GM13977 (cell line): ENCODE data around the gene TNFSF13.

Experiments
- DNase-seq: peaks from one replicate; pipeline ENCODE4 v3.0.0; 2012; ENCODE audit warnings: low spot score
- in situ Hi-C: fragments of 300-500 bp; cut with MboI; formaldehyde crosslinking; loops from one replicate; pipeline ENCODE4 v1.12.0; 2022; ENCODE audit warnings: low sequenced_read_pairs, low pct_unique_long_range_greater_than_20kb, mixed read lengths, inconsistent platforms; ENCODE audit not compliant: unreplicated experiment
- TF ChIP-seq, protein P1 (sequence below): IDR thresholded peaks from 2 replicates; pipeline ENCODE4 v1.5.1; 2012; ENCODE audit warnings: mild to moderate bottlenecking, control low read depth; ENCODE audit not compliant: insufficient read depth; ENCODE audit errors: extremely low read depth, missing control alignments

The TNFSF13 gene

DNA sequence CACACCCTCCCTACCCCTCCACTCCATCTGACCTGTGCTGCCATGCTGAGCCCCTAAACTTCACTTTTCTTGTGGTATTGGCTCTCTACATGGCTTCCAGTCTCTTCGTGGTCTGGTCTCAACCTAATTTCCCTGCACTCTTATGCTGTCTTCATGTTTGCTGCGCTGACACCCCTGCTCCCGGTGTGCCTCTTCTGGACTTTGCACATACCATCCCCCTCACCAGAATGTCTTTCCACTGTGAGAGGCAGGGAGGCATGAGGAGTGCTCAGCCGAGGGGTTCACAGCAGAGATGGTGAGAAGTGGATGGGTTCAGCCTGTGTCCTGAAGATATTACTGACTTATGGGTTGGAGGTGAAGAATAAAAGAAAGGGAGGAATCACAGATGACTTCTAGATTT, 7.2 kb upstream of the TNFSF13 start:
- TF ChIP-seq, protein P1, sequence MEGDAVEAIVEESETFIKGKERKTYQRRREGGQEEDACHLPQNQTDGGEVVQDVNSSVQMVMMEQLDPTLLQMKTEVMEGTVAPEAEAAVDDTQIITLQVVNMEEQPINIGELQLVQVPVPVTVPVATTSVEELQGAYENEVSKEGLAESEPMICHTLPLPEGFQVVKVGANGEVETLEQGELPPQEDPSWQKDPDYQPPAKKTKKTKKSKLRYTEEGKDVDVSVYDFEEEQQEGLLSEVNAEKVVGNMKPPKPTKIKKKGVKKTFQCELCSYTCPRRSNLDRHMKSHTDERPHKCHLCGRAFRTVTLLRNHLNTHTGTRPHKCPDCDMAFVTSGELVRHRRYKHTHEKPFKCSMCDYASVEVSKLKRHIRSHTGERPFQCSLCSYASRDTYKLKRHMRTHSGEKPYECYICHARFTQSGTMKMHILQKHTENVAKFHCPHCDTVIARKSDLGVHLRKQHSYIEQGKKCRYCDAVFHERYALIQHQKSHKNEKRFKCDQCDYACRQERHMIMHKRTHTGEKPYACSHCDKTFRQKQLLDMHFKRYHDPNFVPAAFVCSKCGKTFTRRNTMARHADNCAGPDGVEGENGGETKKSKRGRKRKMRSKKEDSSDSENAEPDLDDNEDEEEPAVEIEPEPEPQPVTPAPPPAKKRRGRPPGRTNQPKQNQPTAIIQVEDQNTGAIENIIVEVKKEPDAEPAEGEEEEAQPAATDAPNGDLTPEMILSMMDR, result no peak
- in situ Hi-C loops, result loop anchor here (25.0 kb wide), 1 partner anchor 189 kb away; the partner anchor contains the start of genes KCTD11 and TMEM95

DNA sequence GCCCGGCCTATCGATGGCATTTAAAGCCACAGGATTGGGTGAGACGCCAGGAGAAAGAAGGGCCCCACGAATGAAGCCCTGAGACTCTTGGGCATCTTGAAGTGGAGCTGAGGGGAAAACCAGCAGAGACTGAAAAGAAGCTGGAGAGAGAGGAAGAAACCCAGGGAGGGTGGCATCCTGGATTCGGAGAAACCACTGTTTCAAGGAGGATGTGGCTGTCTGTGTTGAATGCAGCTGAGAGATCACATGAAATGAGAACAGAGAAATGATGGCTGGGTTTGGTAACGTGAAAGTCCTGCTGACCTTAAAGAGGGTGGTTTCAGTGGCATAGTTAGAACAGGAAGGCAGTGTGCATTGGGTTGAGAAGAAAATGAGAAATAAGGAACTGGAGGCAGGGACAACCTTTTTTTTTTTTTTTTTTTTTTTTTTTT, 5.9 kb upstream of the TNFSF13 start:
- in situ Hi-C loops, result loop anchor here (25.0 kb wide), 1 partner anchor 190 kb away; the partner anchor contains the start of genes KCTD11 and TMEM95
- TF ChIP-seq, protein P1, result no peak
- DNase-seq, result peak; percentile 74

More for the DNA sequence above, 7.2 kb upstream of the TNFSF13 start:
- DNase-seq, result no peak

DNA sequence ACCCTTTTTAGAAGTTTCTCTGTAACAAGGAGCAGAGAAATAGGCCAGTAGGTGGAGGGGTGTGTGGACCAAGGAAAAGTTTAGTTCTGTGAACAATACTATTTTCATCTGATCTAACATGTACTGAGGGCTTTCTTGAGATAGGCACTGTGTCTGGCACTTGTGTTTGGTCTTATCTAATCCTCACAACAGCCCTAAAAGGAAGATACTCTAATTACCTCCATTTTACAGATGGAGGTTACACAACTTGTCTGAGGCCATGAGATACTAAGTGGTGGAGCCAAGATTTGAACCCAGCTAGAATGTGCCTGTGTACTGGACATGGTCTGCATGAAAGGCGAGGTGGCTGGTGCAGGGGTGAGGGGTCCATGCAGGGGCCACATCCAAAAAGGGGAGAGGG, 5.2 kb upstream of the TNFSF13 start:
- TF ChIP-seq, protein P1, result no peak
- in situ Hi-C loops, result loop anchor here (25.0 kb wide), 1 partner anchor 191 kb away; the partner anchor contains the start of genes KCTD11 and TMEM95
- DNase-seq, result no peak

DNA sequence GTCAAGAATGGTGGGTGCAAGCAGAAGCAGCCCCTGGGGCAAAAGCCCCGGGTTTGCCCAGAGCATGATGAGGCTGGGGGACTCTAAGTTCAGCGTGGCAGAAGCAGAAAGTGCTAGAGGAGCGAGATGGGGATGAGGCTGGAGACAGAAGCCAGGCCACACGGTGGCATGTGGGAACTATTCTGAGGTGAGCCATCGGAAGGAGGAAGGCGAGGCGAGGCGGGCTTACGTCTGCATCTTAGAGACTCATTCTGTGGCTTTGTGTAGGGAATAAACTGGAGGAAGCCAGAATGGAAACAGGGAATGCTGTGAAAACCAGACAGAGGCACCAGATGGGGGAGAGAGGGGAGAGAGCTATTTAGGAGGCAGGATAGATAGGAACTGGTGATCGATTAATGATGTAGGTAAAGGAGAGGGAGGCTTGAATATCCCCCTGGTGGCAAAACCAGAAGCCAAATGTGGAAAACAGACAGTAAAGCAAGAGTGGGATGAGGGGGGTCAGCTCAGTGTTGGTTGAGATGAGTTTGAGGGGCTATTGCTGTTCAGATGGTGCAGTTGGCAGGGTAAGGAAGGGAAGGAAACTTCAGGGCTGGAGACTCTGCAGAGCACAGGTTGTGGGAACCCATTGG, 3.1 kb upstream of the TNFSF13 start:
- in situ Hi-C loops, result loop anchor here (5.0 to 25.0 kb wide), 2 partner anchors 38 to 193 kb away; partner anchors contain the start of genes KCTD11 and TMEM95
- TF ChIP-seq, protein P1, result no peak
- DNase-seq, result no peak

DNA sequence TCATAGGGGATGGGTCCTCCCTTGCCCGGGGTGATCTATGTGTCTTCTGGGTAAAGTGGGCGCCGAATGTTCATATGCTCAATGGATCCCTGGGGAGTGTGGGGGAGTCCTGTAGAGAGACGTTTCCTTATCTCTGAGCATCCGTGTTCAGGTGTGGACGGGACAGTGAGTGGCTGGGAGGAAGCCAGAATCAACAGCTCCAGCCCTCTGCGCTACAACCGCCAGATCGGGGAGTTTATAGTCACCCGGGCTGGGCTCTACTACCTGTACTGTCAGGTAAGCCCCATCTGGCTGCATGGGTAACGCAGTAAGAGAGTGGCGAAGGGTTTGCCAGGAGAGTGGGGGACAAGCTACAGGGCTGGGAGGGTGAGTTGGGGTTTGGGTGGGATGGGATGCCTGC, 1.9 kb upstream of the TNFSF13 start:
- TF ChIP-seq, protein P1, result no peak
- no peak for DNase-seq
- in situ Hi-C loops, result loop anchor here (5.0 to 25.0 kb wide), 2 partner anchors 39 to 194 kb away; partner anchors contain the start of genes KCTD11 and TMEM95

DNA sequence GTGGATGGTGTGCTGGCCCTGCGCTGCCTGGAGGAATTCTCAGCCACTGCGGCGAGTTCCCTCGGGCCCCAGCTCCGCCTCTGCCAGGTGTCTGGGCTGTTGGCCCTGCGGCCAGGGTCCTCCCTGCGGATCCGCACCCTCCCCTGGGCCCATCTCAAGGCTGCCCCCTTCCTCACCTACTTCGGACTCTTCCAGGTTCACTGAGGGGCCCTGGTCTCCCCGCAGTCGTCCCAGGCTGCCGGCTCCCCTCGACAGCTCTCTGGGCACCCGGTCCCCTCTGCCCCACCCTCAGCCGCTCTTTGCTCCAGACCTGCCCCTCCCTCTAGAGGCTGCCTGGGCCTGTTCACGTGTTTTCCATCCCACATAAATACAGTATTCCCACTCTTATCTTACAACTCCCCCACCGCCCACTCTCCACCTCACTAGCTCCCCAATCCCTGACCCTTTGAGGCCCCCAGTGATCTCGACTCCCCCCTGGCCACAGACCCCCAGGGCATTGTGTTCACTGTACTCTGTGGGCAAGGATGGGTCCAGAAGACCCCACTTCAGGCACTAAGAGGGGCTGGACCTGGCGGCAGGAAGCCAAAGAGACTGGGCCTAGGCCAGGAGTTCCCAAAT, 1.3 kb upstream of the TNFSF13 start:
- in situ Hi-C loops, result loop anchor here (5.0 to 25.0 kb wide), 2 partner anchors 40 to 195 kb away; partner anchors contain the start of genes KCTD11 and TMEM95
- DNase-seq, result no peak
- TF ChIP-seq, protein P1, result no peak
